ENCODE results near the gene PLCD4.

PLCD4 gene

GRCh38 chr2:218648787-218649100, 41.0 kb downstream of the PLCD4 start:
- peaks cover 87% of the 10 kb centered on the region for H3K36me3 ChIP-seq (ENCODE audit: insufficient read depth, low read length)
- H3K9me3 ChIP-seq (ENCODE audit: low read length): no peaks in the 10 kb centered on the region
- no peak overlapping the region for H3K4me3 ChIP-seq (ENCODE audit: low read depth in 1 of 2, low read length in 2 of 2)
- H3K27me3 ChIP-seq (ENCODE audit: control insufficient read depth in 1 of 2, insufficient read depth in 2 of 2, low read length in 2 of 2): no peaks in the 10 kb centered on the region
- no peak overlapping the region for H3K9ac ChIP-seq (ENCODE audit: low read length)
- H3K4me1 ChIP-seq (ENCODE audit: insufficient read depth, low read length): no peaks in the 10 kb centered on the region
- H3K27ac ChIP-seq (ENCODE audit: low read depth, low read length): no peak overlapping the region

- Histone ChIP-seq H3K27ac (ENCODE audit: low read depth, low read length) (no peak overlapping the region), H3K9ac (ENCODE audit: low read length) (no peak overlapping the region), H3K9me3 (ENCODE audit: low read length) (no peaks in the 10 kb centered on the region), H3K4me1 (ENCODE audit: insufficient read depth, low read length) (peaks cover 18% of the 10 kb centered on the region), H3K4me3 (ENCODE audit: low read depth in 1 of 2, low read length in 2 of 2) (no peak overlapping the region), H3K27me3 (ENCODE audit: control insufficient read depth in 1 of 2, insufficient read depth in 2 of 2, low read length in 2 of 2) (no peaks in the 10 kb centered on the region), H3K36me3 (ENCODE audit: insufficient read depth, low read length) (peaks cover 46% of the 10 kb centered on the region)
Observed at GRCh38 chr2:218655751-218656150, 48.1 kb downstream of the PLCD4 start.

DNA sequence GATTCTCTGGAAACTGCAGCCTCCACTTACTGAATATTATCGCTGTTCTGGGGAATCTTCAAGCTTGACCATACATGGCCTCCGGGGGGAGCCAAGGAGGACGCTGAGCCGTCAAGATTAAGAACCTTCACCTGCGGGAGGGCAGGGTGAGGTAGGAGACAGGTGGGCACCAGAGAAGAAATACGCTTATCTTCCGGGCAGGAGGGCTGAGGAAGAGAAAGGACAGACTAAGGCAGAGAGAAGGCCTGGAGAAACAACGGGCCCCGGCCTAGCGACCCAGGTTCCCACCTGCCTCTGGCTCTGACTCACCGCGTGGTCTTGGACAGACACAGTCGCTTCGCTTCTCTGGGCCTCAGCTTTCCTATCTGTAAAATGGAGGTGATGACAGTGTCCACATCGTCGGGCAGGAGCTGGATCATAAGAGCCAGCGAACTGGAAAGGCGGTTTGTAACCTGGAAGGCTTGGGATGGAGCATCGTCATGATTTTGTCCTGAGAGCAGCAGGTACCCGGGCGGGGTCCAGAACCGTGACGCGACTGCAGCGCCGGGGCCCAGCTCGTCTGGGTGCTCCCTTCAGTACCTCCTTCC, 51.1 kb downstream of the PLCD4 start:
- peak overlapping the region; percentile 69 for H3K9ac ChIP-seq (ENCODE audit: low read length)
- H3K36me3 ChIP-seq (ENCODE audit: insufficient read depth, low read length): peaks cover 44% of the 10 kb centered on the region
- peak overlapping the region; percentile 75 for H3K27ac ChIP-seq (ENCODE audit: low read depth, low read length)

GRCh38 chr2:218659258-218659987, 51.7 kb downstream of the PLCD4 start, which contains the start of the genes BCS1L and ZNF142:
Gene BCS1L, plus strand, starts transcription at chr2:218659683. Its CDS starts 1,305 bp downstream, at chr2:218660988.
Gene ZNF142, minus strand, starts transcription at chr2:218659623. Its CDS starts 3,194 bp downstream, at chr2:218656429.
- H3K9me3 ChIP-seq (ENCODE audit: low read length): no peaks in the 10 kb centered on the region
- H3K9ac ChIP-seq (ENCODE audit: low read length): peak within 1 kb of the TSS; percentile 69
- peaks cover 47% of the 10 kb centered on the region for H3K36me3 ChIP-seq (ENCODE audit: insufficient read depth, low read length)
- no peaks in the 10 kb centered on the region for H3K27me3 ChIP-seq (ENCODE audit: control insufficient read depth in 1 of 2, insufficient read depth in 2 of 2, low read length in 2 of 2)
- peak within 1 kb of the TSS; percentile 89 to 92 for H3K4me3 ChIP-seq (ENCODE audit: low read depth in 1 of 2, low read length in 2 of 2)
- peaks cover 19% of the 10 kb centered on the region for H3K4me1 ChIP-seq (ENCODE audit: insufficient read depth, low read length)
- peak within 1 kb of the TSS; percentile 75 for H3K27ac ChIP-seq (ENCODE audit: low read depth, low read length)

More for the DNA sequence above, 51.1 kb downstream of the PLCD4 start:
- Histone ChIP-seq H3K27me3 (ENCODE audit: control insufficient read depth in 1 of 2, insufficient read depth in 2 of 2, low read length in 2 of 2) (no peaks in the 10 kb centered on the region), H3K9me3 (ENCODE audit: low read length) (no peaks in the 10 kb centered on the region), H3K4me3 (ENCODE audit: low read depth in 1 of 2, low read length in 2 of 2) (peak overlapping the region; percentile 89 to 92), H3K4me1 (ENCODE audit: insufficient read depth, low read length) (peaks cover 19% of the 10 kb centered on the region)

DNA sequence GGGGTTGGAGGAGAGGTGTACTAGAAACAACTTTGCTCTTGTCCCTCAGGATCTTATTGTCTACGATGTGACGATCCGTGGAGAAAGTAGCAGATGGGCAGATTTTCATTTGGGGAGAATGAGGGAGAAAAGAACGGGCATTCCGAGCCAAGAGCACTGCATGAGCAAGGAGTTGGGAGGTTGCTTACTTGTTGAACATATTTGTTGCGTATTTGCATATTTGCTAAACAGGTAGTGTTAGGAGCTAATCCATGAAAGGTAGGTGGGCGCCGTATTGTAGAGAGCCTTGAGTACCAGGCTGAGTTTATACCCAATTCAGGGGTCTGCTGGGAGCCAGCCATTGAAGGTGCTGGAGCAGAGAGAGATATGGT, 52.3 kb downstream of the PLCD4 start:
- Histone ChIP-seq H3K9me3 (ENCODE audit: low read length) (no peaks in the 10 kb centered on the region), H3K4me3 (ENCODE audit: low read depth in 1 of 2, low read length in 2 of 2) (peak overlapping the region; percentile 89 to 92), H3K27me3 (ENCODE audit: control insufficient read depth in 1 of 2, insufficient read depth in 2 of 2, low read length in 2 of 2) (no peaks in the 10 kb centered on the region), H3K4me1 (ENCODE audit: insufficient read depth, low read length) (peaks cover 19% of the 10 kb centered on the region), H3K27ac (ENCODE audit: low read depth, low read length) (peak overlapping the region; percentile 75), H3K36me3 (ENCODE audit: insufficient read depth, low read length) (peaks cover 47% of the 10 kb centered on the region), H3K9ac (ENCODE audit: low read length) (no peak overlapping the region)

- Histone ChIP-seq H3K36me3 (ENCODE audit: insufficient read depth, low read length) (peaks cover 49% of the 10 kb centered on the region), H3K27ac (ENCODE audit: low read depth, low read length) (no peak overlapping the region), H3K4me3 (ENCODE audit: low read depth in 1 of 2, low read length in 2 of 2) (no peak overlapping the region)
Observed at GRCh38 chr2:218662377-218662776, 54.7 kb downstream of the PLCD4 start.

GRCh38 chr2:218662827-218663226, 55.1 kb downstream of the PLCD4 start:
- Histone ChIP-seq H3K4me3 (ENCODE audit: low read depth in 1 of 2, low read length in 2 of 2) (no peak overlapping the region), H3K9me3 (ENCODE audit: low read length) (no peaks in the 10 kb centered on the region), H3K36me3 (ENCODE audit: insufficient read depth, low read length) (peaks cover 53% of the 10 kb centered on the region), H3K4me1 (ENCODE audit: insufficient read depth, low read length) (peaks cover 19% of the 10 kb centered on the region), H3K9ac (ENCODE audit: low read length) (no peak overlapping the region), H3K27ac (ENCODE audit: low read depth, low read length) (no peak overlapping the region), H3K27me3 (ENCODE audit: control insufficient read depth in 1 of 2, insufficient read depth in 2 of 2, low read length in 2 of 2) (no peaks in the 10 kb centered on the region)

More at GRCh38 chr2:218662377-218662776, 54.7 kb downstream of the PLCD4 start:
- Histone ChIP-seq H3K27me3 (ENCODE audit: control insufficient read depth in 1 of 2, insufficient read depth in 2 of 2, low read length in 2 of 2) (no peaks in the 10 kb centered on the region), H3K9ac (ENCODE audit: low read length) (no peak overlapping the region), H3K9me3 (ENCODE audit: low read length) (no peaks in the 10 kb centered on the region), H3K4me1 (ENCODE audit: insufficient read depth, low read length) (peaks cover 19% of the 10 kb centered on the region)

GRCh38 chr2:218663901-218664300, 56.2 kb downstream of the PLCD4 start:
- Histone ChIP-seq H3K4me1 (ENCODE audit: insufficient read depth, low read length) (peaks cover 10% of the 10 kb centered on the region), H3K27me3 (ENCODE audit: control insufficient read depth in 1 of 2, insufficient read depth in 2 of 2, low read length in 2 of 2) (no peaks in the 10 kb centered on the region), H3K9me3 (ENCODE audit: low read length) (no peaks in the 10 kb centered on the region), H3K27ac (ENCODE audit: low read depth, low read length) (no peak overlapping the region), H3K9ac (ENCODE audit: low read length) (no peak overlapping the region), H3K4me3 (ENCODE audit: low read depth in 1 of 2, low read length in 2 of 2) (no peak overlapping the region), H3K36me3 (ENCODE audit: insufficient read depth, low read length) (peaks cover 63% of the 10 kb centered on the region)

DNA sequence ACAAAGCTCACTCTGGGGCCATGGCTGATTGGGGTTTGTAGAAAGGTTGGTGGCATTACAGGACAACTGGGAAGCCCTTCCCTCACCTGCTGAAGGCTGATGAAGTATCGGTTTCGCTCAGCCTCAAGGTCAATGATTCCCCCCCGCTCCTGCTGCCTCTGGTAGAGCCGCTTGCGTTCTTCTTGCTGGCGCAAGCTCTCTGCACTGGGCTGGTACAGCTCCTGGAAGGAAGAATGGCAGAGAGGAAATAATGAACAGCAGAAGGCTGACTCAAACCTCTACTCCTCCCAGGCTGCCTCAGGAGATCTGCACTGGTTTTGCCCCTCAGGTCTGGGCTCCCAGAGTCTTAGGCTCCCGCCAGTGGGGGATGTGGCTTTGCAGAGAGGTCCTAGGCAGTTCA, 57.0 kb downstream of the PLCD4 start:
- no peak overlapping the region for H3K4me3 ChIP-seq (ENCODE audit: low read depth in 1 of 2, low read length in 2 of 2)
- no peaks in the 10 kb centered on the region for H3K9me3 ChIP-seq (ENCODE audit: low read length)
- H3K4me1 ChIP-seq (ENCODE audit: insufficient read depth, low read length): peaks cover 10% of the 10 kb centered on the region
- peaks cover 66% of the 10 kb centered on the region for H3K36me3 ChIP-seq (ENCODE audit: insufficient read depth, low read length)
- H3K27ac ChIP-seq (ENCODE audit: low read depth, low read length): no peak overlapping the region
- no peaks in the 10 kb centered on the region for H3K27me3 ChIP-seq (ENCODE audit: control insufficient read depth in 1 of 2, insufficient read depth in 2 of 2, low read length in 2 of 2)
- H3K9ac ChIP-seq (ENCODE audit: low read length): no peak overlapping the region

GRCh38 chr2:218671097-218671653, 63.5 kb downstream of the PLCD4 start:
- no peaks in the 10 kb centered on the region for H3K27me3 ChIP-seq (ENCODE audit: control insufficient read depth in 1 of 2, insufficient read depth in 2 of 2, low read length in 2 of 2)
- peak overlapping the region; percentile 73 for H3K9ac ChIP-seq (ENCODE audit: low read length)

DNA sequence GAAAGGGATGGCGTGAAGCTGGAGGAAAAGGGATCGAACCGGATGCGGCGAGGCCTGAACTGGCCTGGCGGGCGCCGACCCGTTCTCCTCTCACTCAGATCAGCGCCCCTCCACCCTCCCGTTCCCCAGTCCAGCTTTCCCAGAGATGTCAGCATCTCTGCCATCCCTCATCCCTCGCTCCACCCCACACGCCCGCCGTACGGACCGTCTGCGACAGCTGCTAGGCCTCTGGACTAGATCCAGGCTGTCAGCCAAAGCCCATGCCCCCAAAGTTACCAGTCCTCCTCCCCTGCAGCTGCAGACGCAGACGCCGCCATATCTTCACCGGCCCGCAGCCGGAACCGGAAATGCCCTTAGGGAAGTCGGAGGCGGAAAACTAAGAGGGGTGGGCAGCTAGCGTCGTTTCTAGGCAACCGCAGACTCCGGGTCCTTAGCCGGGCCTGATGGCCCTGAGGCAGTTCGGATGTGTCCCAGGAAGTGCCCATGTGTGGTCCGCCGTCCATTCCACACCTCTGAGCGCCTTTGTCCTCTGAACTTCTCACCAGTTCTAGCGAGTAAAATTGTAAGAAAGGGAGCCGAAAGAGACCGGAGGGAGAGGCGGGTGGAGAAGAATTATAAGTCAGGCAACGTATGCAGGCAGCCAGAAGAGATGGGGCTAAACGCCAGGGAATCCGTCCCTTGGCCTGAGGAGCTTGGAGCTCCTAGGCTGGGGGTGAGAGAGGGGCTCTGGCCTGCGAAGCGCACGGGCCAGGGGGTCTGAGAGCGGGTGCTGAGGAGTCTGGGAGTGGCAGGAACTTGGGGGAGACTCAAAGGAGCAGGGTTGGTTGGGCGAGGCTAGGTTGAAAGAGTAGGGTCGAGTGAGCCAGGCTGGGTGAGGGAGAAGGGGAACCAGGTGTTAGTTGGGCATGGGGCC, 64.2 kb downstream of the PLCD4 start, which contains the start of the genes RNF25 and STK36:
Gene RNF25, minus strand, starts transcription at position 349 of the 913 bp plus-strand sequence. Its CDS starts 32 bp downstream, at position 317.
Gene STK36, plus strand, starts transcription at position 433 of the 913 bp plus-strand sequence. CDS start 744 bp downstream, outside the sequence.
- peaks cover 20% of the 10 kb centered on the region for H3K36me3 ChIP-seq (ENCODE audit: insufficient read depth, low read length)
- H3K9me3 ChIP-seq (ENCODE audit: low read length): no peaks in the 10 kb centered on the region
- peak within 1 kb of the TSS; percentile 64 to 80 for H3K4me3 ChIP-seq (ENCODE audit: low read depth in 1 of 2, low read length in 2 of 2)
- H3K9ac ChIP-seq (ENCODE audit: low read length): peak within 1 kb of the TSS; percentile 73
- H3K27me3 ChIP-seq (ENCODE audit: control insufficient read depth in 1 of 2, insufficient read depth in 2 of 2, low read length in 2 of 2): no peaks in the 10 kb centered on the region
- peak within 1 kb of the TSS; percentile 91 for H3K27ac ChIP-seq (ENCODE audit: low read depth, low read length)
- peaks cover 14% of the 10 kb centered on the region for H3K4me1 ChIP-seq (ENCODE audit: insufficient read depth, low read length)

More at GRCh38 chr2:218671097-218671653, 63.5 kb downstream of the PLCD4 start:
- peaks cover 14% of the 10 kb centered on the region for H3K4me1 ChIP-seq (ENCODE audit: insufficient read depth, low read length)
- H3K9me3 ChIP-seq (ENCODE audit: low read length): no peaks in the 10 kb centered on the region
- peaks cover 25% of the 10 kb centered on the region for H3K36me3 ChIP-seq (ENCODE audit: insufficient read depth, low read length)
- H3K27ac ChIP-seq (ENCODE audit: low read depth, low read length): peak overlapping the region; percentile 91
- peak overlapping the region; percentile 64 to 80 for H3K4me3 ChIP-seq (ENCODE audit: low read depth in 1 of 2, low read length in 2 of 2)

All from muscle layer of colon (tissue), 2 donors.